Prostate gland (tissue), 2 donors: ENCODE measurements around the gene SMAD9. TPM values are rescaled to one million over a fixed set of nuclear protein-coding genes. Genes with fewer than 3 reads are reported as not detected.

Experiments used
- DNase-seq: peaks from one replicate; pipeline ENCODE4 v3.0.0-alpha.2; 2019; ENCODE audit warnings: low spot score
- H3K27ac ChIP-seq, 2 donors: fragments of 200-600 bp; sonication (generic); 2 replicates each; pipeline ENCODE4 v1.5.1; 2017 to 2019
- H3K27me3 ChIP-seq: fragments of 200-600 bp; sonication (generic); replicated peaks from 2 replicates; pipeline ENCODE4 v1.5.1; 2019; ENCODE audit not compliant: insufficient read depth
- H3K36me3 ChIP-seq, 2 donors: fragments of 200-600 bp; sonication (generic); 1 replicate in 1 of 2; 2 replicates in 1 of 2; pipeline versions ENCODE4 v1.5.1 to v1.8.1; 2017 to 2019
- H3K4me1 ChIP-seq: fragments of 200-600 bp; sonication (generic); replicated peaks from 2 replicates; pipeline ENCODE4 v1.5.1; 2019
- H3K4me3 ChIP-seq, 2 donors: fragments of 200-600 bp; sonication (generic); 2 replicates each; pipeline ENCODE4 v1.5.1; 2017 to 2019
- H3K9me3 ChIP-seq: fragments of 200-600 bp; sonication (generic); 2 replicates; pipeline ENCODE4 v1.5.1; 2017
- CTCF ChIP-seq, 4 experiments: fragments of 200-600 bp in 2 of 4; fragments of 450-650 bp in 2 of 4; sonication (generic) in 2 of 4; IDR thresholded peaks; 1 replicate in 3 of 4; 2 replicates in 1 of 4; pipeline ENCODE4 v1.5.1; 2016 to 2019; ENCODE audit warnings: antibody characterized with exemption in 4 of 4, mild to moderate bottlenecking in 2 of 4, moderate library complexity in 2 of 4
- POLR2A ChIP-seq: fragments of 450-650 bp; IDR thresholded peaks from one replicate; pipeline ENCODE4 v1.6.1; 2016; ENCODE audit warnings: antibody characterized with exemption, mild to moderate bottlenecking
- POLR2AphosphoS5 ChIP-seq: sonication (generic); formaldehyde crosslinking; IDR thresholded peaks from one replicate; pipeline ENCODE4 v1.6.1; 2017; ENCODE audit warnings: antibody characterized with exemption
- whole genome bisulfite sequencing: methylation state at CpG from one replicate; pipeline ENCODE4 v1.1.5; 2018; 5-methylcytosine and 5-hydroxymethylcytosine counted together
- intact Hi-C: fragments of 100-400 bp; cut with DNase I; formaldehyde crosslinking; loops from one replicate; pipeline ENCODE4 v1.14.2; 2022
- total RNA-seq, 2 donors: library from RNA; depleted of rRNA; stranded (reverse); fragments of >200 nt; gene quantifications; one replicate each; pipeline ENCODE4 v1.1.0, GENCODE V29; 2016

SMAD9 gene
- total RNA-seq, 2 donors from 2014 or later: 25.1 to 30.7 TPM

DNA sequence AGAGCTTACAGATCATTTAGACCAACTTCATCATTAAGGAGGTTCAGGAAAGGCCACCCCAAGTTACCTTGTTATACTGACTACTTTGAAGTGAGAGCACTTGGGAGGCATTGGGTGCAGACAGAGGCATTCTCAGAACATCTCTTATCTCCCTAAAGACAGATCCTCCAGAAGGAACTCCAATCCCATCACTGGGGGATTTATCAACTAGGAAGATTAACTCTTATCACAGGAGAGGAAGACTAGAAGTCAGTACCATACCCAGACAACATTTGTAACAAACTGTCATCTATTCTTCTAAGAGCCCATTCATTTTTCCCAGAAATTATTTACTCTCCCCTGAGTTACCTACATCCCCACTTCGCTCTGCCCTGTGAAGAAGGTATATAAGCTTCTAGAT lies 106.8 kb downstream of the SMAD9 start:
- no peak for TF ChIP-seq CTCF (IDR thresholded peaks at IDR 0.05)
- no peak for TF ChIP-seq POLR2A
- no peaks in the 10 kb centered on the region for H3K9me3 ChIP-seq
- no peaks in the 10 kb centered on the region for H3K36me3 ChIP-seq
- intact Hi-C loops: no loop called here
- no peak for DNase-seq
- H3K27ac ChIP-seq: no peak overlapping the region
- H3K4me1 ChIP-seq: no peaks in the 10 kb centered on the region
- H3K27me3 ChIP-seq: no peaks in the 10 kb centered on the region
- WGBS: 86% methylated on average over 1 of the region's 1 CpG
- H3K4me3 ChIP-seq: no peak overlapping the region

GRCh38 chr13:36807616-36808015 lies 112.4 kb downstream of the SMAD9 start:
- intact Hi-C loops: no loop called here
- no peak for DNase-seq
- Histone ChIP-seq H3K27ac (no peak overlapping the region), H3K9me3 (no peaks in the 10 kb centered on the region), H3K36me3 (no peaks in the 10 kb centered on the region), H3K27me3 (no peaks in the 10 kb centered on the region), H3K4me3 (no peak overlapping the region), H3K4me1 (no peaks in the 10 kb centered on the region)
- TF ChIP-seq POLR2AphosphoS5: no peak
- no peak for TF ChIP-seq POLR2A
- no peak for TF ChIP-seq CTCF (IDR thresholded peaks at IDR 0.05)
- WGBS: 92% methylated on average over 2 of the region's 2 CpGs

DNA sequence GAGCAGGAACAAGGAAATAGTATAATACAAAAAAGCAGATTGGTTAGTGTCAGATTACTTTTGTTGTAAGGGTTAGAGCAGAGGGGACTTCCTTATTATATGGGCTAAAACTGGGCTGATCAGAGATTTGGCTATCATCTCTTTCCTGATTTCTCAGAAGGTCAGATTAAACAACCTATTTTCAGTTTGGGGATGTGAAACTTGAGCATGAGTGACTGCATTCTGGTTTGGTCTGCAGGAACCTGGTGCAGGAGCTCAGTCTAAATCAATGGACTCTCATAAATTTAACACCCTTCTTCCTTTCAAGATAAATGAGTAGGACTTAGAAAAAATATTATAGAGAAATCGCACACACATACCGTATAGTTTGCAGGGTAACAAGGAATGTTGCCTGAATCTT lies 113.9 kb downstream of the SMAD9 start:
- intact Hi-C loops: no loop called here
- TF ChIP-seq POLR2AphosphoS5 (no peak), POLR2A (no peak), CTCF (IDR thresholded peaks at IDR 0.05) (no peak)
- Histone ChIP-seq H3K27ac (no peak overlapping the region), H3K36me3 (no peaks in the 10 kb centered on the region), H3K4me3 (no peak overlapping the region), H3K27me3 (no peaks in the 10 kb centered on the region), H3K9me3 (no peaks in the 10 kb centered on the region), H3K4me1 (no peaks in the 10 kb centered on the region)
- WGBS: 87% methylated on average over 2 of the region's 2 CpGs
- DNase-seq: no peak

- peak; percentile 67 for DNase-seq
- H3K36me3 ChIP-seq: no peaks in the 10 kb centered on the region
- no peaks in the 10 kb centered on the region for H3K27me3 ChIP-seq
- H3K27ac ChIP-seq: no peak overlapping the region
- TF ChIP-seq POLR2AphosphoS5 (peak; percentile 66), POLR2A (no peak), CTCF (IDR thresholded peaks at IDR 0.05) (no peak)
- no peaks in the 10 kb centered on the region for H3K9me3 ChIP-seq
- H3K4me1 ChIP-seq: no peaks in the 10 kb centered on the region
- H3K4me3 ChIP-seq: no peak overlapping the region
- 62% methylated on average over 6 of the region's 6 CpGs for WGBS
- intact Hi-C loops: no loop called here
Observed at GRCh38 chr13:36804588-36804987, 115.5 kb downstream of the SMAD9 start.

GRCh38 chr13:36801035-36801434 lies 119.0 kb downstream of the SMAD9 start:
- TF ChIP-seq POLR2A: no peak
- TF ChIP-seq CTCF (IDR thresholded peaks at IDR 0.05): no peak
- TF ChIP-seq POLR2AphosphoS5: no peak
- intact Hi-C loops: no loop called here
- WGBS: 38% methylated on average over 3 of the region's 3 CpGs

More at GRCh38 chr13:36801035-36801434, 119.0 kb downstream of the SMAD9 start:
- Histone ChIP-seq H3K36me3 (no peaks in the 10 kb centered on the region), H3K27ac (no peak overlapping the region), H3K9me3 (no peaks in the 10 kb centered on the region), H3K4me1 (no peaks in the 10 kb centered on the region), H3K4me3 (no peak overlapping the region), H3K27me3 (no peaks in the 10 kb centered on the region)
- no peak for DNase-seq
